Measurements from ENCODE around the gene DNAJA2.

- TF ChIP-seq CTCF (IDR thresholded peaks at IDR 0.05; ENCODE audit: poor library complexity) (no peak), EZH2phosphoT487 (IDR thresholded peaks at IDR 0.05; ENCODE audit: low read depth, severe bottlenecking, unreplicated experiment) (no peak)
These were observed 13.4 kb upstream of the DNAJA2 start for GRCh38 chr16:46986896-46987295.
